Neural progenitor cell (in vitro differentiated cells): Measurements from ENCODE around the gene JAKMIP3. TPM values are rescaled to one million over a fixed set of nuclear protein-coding genes. Genes with fewer than 3 reads are reported as not detected.

Experiments
- DNase-seq: peaks from one replicate; pipeline ENCODE4 v3.0.0-alpha.2; 2016; ENCODE audit warnings: low spot score
- H2AFZ ChIP-seq: fragments of 200-600 bp; sonication (generic); replicated peaks from 2 replicates; pipeline ENCODE4 v1.6.1; 2016; ENCODE audit warnings: antibody characterized with exemption
- H3F3A ChIP-seq: fragments of 200-600 bp; sonication (generic); 2 replicates; pipeline ENCODE4 v1.6.1; 2016; ENCODE audit warnings: antibody characterized with exemption, low read depth
- H3K27ac ChIP-seq: fragments of 200-600 bp; sonication (generic); 2 replicates; pipeline ENCODE4 v1.5.1; 2016; ENCODE audit warnings: mild to moderate bottlenecking
- H3K27me3 ChIP-seq: fragments of 200-600 bp; sonication (generic); 2 replicates; pipeline ENCODE4 v1.6.1; 2016; ENCODE audit warnings: mild to moderate bottlenecking, moderate library complexity
- H3K36me3 ChIP-seq: fragments of 200-600 bp; sonication (generic); 2 replicates; pipeline ENCODE4 v1.5.1; 2016
- H3K4me1 ChIP-seq: fragments of 200-600 bp; sonication (generic); 2 replicates; pipeline ENCODE4 v1.6.1; 2016; ENCODE audit warnings: mixed run types
- H3K4me2 ChIP-seq: fragments of 200-600 bp; sonication (generic); 2 replicates; pipeline ENCODE4 v1.6.1; 2016
- H3K4me3 ChIP-seq: fragments of 200-600 bp; sonication (generic); 2 replicates; pipeline ENCODE4 v1.5.1; 2016
- H3K79me2 ChIP-seq: fragments of 200-600 bp; sonication (generic); 2 replicates; pipeline ENCODE4 v1.6.1; 2016; ENCODE audit warnings: low read depth
- H3K9ac ChIP-seq: fragments of 200-600 bp; sonication (generic); 2 replicates; pipeline ENCODE4 v1.6.1; 2016
- H3K9me3 ChIP-seq: fragments of 200-600 bp; sonication (generic); 2 replicates; pipeline ENCODE4 v1.5.1; 2016; ENCODE audit warnings: low read depth
- H4K20me1 ChIP-seq: fragments of 200-600 bp; sonication (generic); 2 replicates; pipeline ENCODE4 v1.6.1; 2016; ENCODE audit warnings: low read depth
- H3K27ac Mint-ChIP-seq: 3 replicates; pipeline ENCODE4 v1.8.0; 2021; ENCODE audit warnings: mixed read lengths
- H3K27me3 Mint-ChIP-seq: 2 replicates; pipeline ENCODE4 v1.8.0; 2022; ENCODE audit warnings: low read depth, mild to moderate bottlenecking, inconsistent platforms, moderate library complexity, mixed read lengths; ENCODE audit not compliant: insufficient read depth
- H3K36me3 Mint-ChIP-seq: 3 replicates; pipeline ENCODE4 v1.8.0; 2021; ENCODE audit warnings: mixed read lengths
- H3K4me1 Mint-ChIP-seq: 3 replicates; pipeline ENCODE4 v1.8.0; 2021; ENCODE audit warnings: mixed read lengths
- H3K4me3 Mint-ChIP-seq: 3 replicates; pipeline ENCODE4 v1.8.0; 2021; ENCODE audit warnings: mild to moderate bottlenecking, moderate library complexity, mixed read lengths
- H3K9me3 Mint-ChIP-seq: 3 replicates; pipeline ENCODE4 v1.8.0; 2020; ENCODE audit warnings: mixed read lengths
- EZH2 ChIP-seq: fragments of 200-600 bp; sonication (generic); IDR thresholded peaks from 2 replicates; pipeline ENCODE4 v1.6.1; 2017; ENCODE audit warnings: antibody characterized with exemption, mild to moderate bottlenecking, moderate library complexity
- EZH2phosphoT487 ChIP-seq: fragments of 200-600 bp; sonication (generic); IDR thresholded peaks from 2 replicates; pipeline ENCODE4 v1.6.1; 2017; ENCODE audit warnings: antibody characterized with exemption
- total RNA-seq: library from RNA; depleted of rRNA; stranded (reverse); fragments of >200 nt; gene quantifications from 2 replicates; pipeline ENCODE4 v1.2.3, GENCODE V29; 2015; ENCODE audit warnings: low replicate concordance
- TF ChIP-seq, protein P1 (sequence below): fragments of 200-600 bp; sonication (generic); IDR thresholded peaks from 2 replicates; pipeline ENCODE4 v1.5.1; 2017; ENCODE audit warnings: antibody characterized with exemption, mild to moderate bottlenecking

Gene JAKMIP3
- total RNA-seq, 1 donor from 2014 or later, result 0.37 TPM

DNA sequence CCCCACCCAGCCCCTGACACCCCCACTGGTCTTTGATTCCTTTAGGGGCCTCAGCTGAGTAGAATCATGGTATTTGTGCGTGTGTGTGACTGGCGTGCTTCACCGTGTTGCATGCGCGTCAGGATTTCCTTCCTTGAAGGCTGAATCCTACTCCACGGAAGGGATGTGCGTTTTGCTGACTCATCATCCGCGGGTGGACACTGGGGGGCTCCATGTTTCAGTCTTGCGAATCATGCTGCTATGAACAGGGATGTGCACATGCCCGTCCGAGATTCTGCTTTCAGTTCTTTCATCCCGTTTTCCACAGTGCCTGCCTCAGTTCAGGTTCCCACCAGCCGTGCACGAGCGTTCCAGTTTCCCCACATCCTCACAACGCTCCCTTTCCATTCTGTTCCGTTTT is 20.9 kb upstream of the JAKMIP3 start:
- TF ChIP-seq, protein P1, sequence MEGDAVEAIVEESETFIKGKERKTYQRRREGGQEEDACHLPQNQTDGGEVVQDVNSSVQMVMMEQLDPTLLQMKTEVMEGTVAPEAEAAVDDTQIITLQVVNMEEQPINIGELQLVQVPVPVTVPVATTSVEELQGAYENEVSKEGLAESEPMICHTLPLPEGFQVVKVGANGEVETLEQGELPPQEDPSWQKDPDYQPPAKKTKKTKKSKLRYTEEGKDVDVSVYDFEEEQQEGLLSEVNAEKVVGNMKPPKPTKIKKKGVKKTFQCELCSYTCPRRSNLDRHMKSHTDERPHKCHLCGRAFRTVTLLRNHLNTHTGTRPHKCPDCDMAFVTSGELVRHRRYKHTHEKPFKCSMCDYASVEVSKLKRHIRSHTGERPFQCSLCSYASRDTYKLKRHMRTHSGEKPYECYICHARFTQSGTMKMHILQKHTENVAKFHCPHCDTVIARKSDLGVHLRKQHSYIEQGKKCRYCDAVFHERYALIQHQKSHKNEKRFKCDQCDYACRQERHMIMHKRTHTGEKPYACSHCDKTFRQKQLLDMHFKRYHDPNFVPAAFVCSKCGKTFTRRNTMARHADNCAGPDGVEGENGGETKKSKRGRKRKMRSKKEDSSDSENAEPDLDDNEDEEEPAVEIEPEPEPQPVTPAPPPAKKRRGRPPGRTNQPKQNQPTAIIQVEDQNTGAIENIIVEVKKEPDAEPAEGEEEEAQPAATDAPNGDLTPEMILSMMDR, result no peak
- TF ChIP-seq EZH2phosphoT487, result no peak
- TF ChIP-seq EZH2, result no peak
- Mint-ChIP-seq H3K27ac (peak overlapping the region; percentile 15), H3K36me3 (no peaks in the 10 kb centered on the region), H3K9me3 (peaks cover 2% of the 10 kb centered on the region), H3K4me1 (peaks cover 19% of the 10 kb centered on the region), H3K27me3 (peaks cover 10% of the 10 kb centered on the region), H3K4me3 (peak overlapping the region; percentile 16)
- Histone ChIP-seq H3K9ac (no peak overlapping the region), H3F3A (no peaks in the 10 kb centered on the region), H3K4me2 (no peak overlapping the region), H3K36me3 (no peaks in the 10 kb centered on the region), H3K9me3 (no peaks in the 10 kb centered on the region), H3K27ac (no peak overlapping the region), H3K4me1 (no peaks in the 10 kb centered on the region), H2AFZ (no peak overlapping the region), H4K20me1 (no peaks in the 10 kb centered on the region), H3K27me3 (peaks cover 7% of the 10 kb centered on the region), H3K4me3 (no peak overlapping the region), H3K79me2 (no peaks in the 10 kb centered on the region)
- DNase-seq, result no peak

DNA sequence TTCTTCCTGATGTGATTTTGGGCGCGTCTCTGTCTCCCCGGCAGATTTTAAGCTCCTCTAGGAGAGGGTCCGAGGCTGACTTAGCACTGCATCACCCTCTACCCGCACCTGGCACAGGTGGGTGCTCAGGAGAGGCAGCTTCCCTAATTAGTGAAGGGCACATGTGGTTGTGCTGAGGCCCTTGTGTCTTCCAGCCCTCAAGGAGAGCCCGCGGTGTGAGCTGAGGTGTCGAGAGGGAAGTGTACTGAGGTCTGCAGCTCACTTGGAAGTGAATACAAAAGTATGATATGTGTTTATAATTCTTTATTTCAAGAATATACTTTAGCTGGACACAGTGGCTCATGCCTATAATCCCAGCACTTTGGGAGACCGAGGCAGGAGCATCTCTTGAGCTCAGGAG is 20.4 kb upstream of the JAKMIP3 start:
- Histone ChIP-seq H3K9me3 (no peaks in the 10 kb centered on the region), H2AFZ (no peak overlapping the region), H3K4me1 (no peaks in the 10 kb centered on the region), H3K27me3 (peaks cover 7% of the 10 kb centered on the region), H3K36me3 (no peaks in the 10 kb centered on the region), H3K4me2 (no peak overlapping the region), H3K27ac (no peak overlapping the region), H3K9ac (no peak overlapping the region), H3K4me3 (no peak overlapping the region), H3F3A (no peaks in the 10 kb centered on the region), H4K20me1 (no peaks in the 10 kb centered on the region), H3K79me2 (no peaks in the 10 kb centered on the region)
- Mint-ChIP-seq H3K4me3 (no peak overlapping the region), H3K4me1 (peaks cover 19% of the 10 kb centered on the region), H3K36me3 (no peaks in the 10 kb centered on the region), H3K27me3 (peaks cover 10% of the 10 kb centered on the region), H3K9me3 (peaks cover 2% of the 10 kb centered on the region), H3K27ac (no peak overlapping the region)
- no peak for DNase-seq
- TF ChIP-seq EZH2 (no peak), EZH2phosphoT487 (no peak)
- TF ChIP-seq, protein P1, result no peak

DNA sequence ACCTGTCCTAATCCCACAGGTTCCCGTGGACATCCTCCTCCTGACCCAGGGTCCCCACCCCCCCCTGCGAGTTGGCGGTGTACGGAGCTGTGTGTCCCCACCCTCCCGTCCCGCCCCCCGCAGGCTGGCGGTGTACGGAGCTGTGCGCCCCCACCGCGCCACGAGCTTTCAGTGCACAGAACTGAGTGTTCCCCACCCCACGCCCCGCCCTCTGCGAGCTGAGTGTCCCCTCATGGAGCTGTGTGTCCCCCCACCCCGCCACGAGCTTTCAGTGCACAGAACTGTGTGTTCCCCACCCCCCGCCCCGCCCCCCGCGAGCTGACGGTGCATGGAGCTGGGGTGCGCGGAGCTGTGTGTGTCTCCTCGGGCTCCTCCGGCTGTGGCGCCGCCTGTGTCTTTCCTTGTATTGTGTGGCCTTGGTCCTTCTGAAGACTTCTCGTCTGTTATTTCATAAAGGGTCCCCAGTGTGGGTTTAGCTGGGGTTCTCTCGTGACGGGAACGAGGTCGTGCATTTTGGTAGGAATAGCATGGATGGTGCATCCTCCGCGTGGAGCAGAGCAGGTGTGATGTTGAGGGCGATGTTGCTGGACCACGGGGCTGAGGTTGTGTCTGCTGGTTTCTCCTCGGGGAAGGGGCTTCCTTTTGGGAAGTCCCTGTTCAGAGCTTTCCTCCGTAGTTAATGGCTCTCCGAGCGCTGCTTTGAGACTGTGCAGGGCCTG is 18.0 kb upstream of the JAKMIP3 start:
- no peak overlapping the region for H3K4me3 ChIP-seq
- peaks cover 10% of the 10 kb centered on the region for H3K9me3 ChIP-seq
- no peaks in the 10 kb centered on the region for H3K36me3 ChIP-seq
- no peaks in the 10 kb centered on the region for H4K20me1 ChIP-seq
- peaks cover 3% of the 10 kb centered on the region for H3K27me3 Mint-ChIP-seq
- H3K27ac Mint-ChIP-seq, result no peak overlapping the region
- H3K4me1 ChIP-seq, result no peaks in the 10 kb centered on the region
- H3K36me3 Mint-ChIP-seq, result no peaks in the 10 kb centered on the region
- H3K27ac ChIP-seq, result no peak overlapping the region
- H3K9me3 Mint-ChIP-seq, result peaks cover 8% of the 10 kb centered on the region
- no peak overlapping the region for H3K4me3 Mint-ChIP-seq
- H2AFZ ChIP-seq, result no peak overlapping the region
- H3K9ac ChIP-seq, result no peak overlapping the region
- DNase-seq, result no peak
- no peaks in the 10 kb centered on the region for H3K79me2 ChIP-seq
- H3K4me1 Mint-ChIP-seq, result peaks cover 19% of the 10 kb centered on the region
- no peak for TF ChIP-seq EZH2phosphoT487
- TF ChIP-seq, protein P1, result no peak
- TF ChIP-seq EZH2, result no peak
- peaks cover 7% of the 10 kb centered on the region for H3K27me3 ChIP-seq
- no peak overlapping the region for H3K4me2 ChIP-seq
- no peaks in the 10 kb centered on the region for H3F3A ChIP-seq
